HEK293 (cell line): Measurements from ENCODE around the gene MBOAT2.

Experiments
- CTCF ChIA-PET: fragments of 350-600 bp; formaldehyde crosslinking; extraction: SDS; loops from one replicate; lab custom pipeline; 2021; ENCODE audit warnings: antibody characterized with exemption; lab: Yijun Ruan, JAX
- POLR2A ChIA-PET: fragments of 300-600 bp; formaldehyde crosslinking; extraction: SDS; loops from one replicate; lab custom pipeline; 2020; ENCODE audit warnings: antibody characterized with exemption, inconsistent platforms; lab: Yijun Ruan, JAX
- H3K27ac ChIP-seq: fragments of 200-500 bp; sonication (Bioruptor generic); 2 replicates; pipeline ENCODE4 v1.5.1; 2014; ENCODE audit warnings: low read depth, low read length, control low read depth, inconsistent platforms; ENCODE audit errors: extremely low read depth
- H3K36me3 ChIP-seq, 2 experiments: fragments of 200-500 bp in 1 of 2; sonication (Bioruptor generic) in 1 of 2; 1 replicate in 1 of 2; 2 replicates in 1 of 2; pipeline ENCODE4 v1.5.1; 2014 to 2017; ENCODE audit warnings: inconsistent platforms in 2 of 2, low read length in 2 of 2; ENCODE audit not compliant: control insufficient read depth in 2 of 2, insufficient read depth in 1 of 2
- H3K4me1 ChIP-seq: fragments of 200-500 bp; sonication (Bioruptor generic); 2 replicates; pipeline ENCODE4 v1.5.1; 2014; ENCODE audit warnings: mild to moderate bottlenecking, low read length, inconsistent platforms; ENCODE audit not compliant: control insufficient read depth, insufficient read depth
- H3K4me3 ChIP-seq: 2 replicates; pipeline ENCODE4 v1.5.1; 2011; ENCODE audit warnings: low read depth, mild to moderate bottlenecking, control low read depth, low read length, moderate library complexity
- H3K9me3 ChIP-seq: fragments of 200-500 bp; sonication (Bioruptor generic); 2 replicates; pipeline ENCODE4 v1.5.1; 2014; ENCODE audit warnings: low read depth, low read length, inconsistent platforms; ENCODE audit not compliant: control insufficient read depth, insufficient read depth
- EGR2 ChIP-seq: fragments of 450-650 bp; formaldehyde crosslinking; IDR thresholded peaks from 2 replicates; pipeline ENCODE4 v1.5.1; 2016; ENCODE audit warnings: low read depth, missing biosample characterization, missing genetic modification characterization
- ELK4 ChIP-seq: IDR thresholded peaks from 2 replicates; pipeline ENCODE4 v1.6.1; 2011; ENCODE audit warnings: mild to moderate bottlenecking, low read depth, low read length, borderline replicate concordance
- HIC1 ChIP-seq: fragments of 450-650 bp; formaldehyde crosslinking; IDR thresholded peaks from 2 replicates; pipeline ENCODE4 v1.5.1; 2016; ENCODE audit warnings: missing biosample characterization, missing genetic modification characterization
- PBX3 ChIP-seq: sonication (generic); formaldehyde crosslinking; IDR thresholded peaks from 2 replicates; pipeline ENCODE4 v1.8.1; 2022; ENCODE audit warnings: mild to moderate bottlenecking, moderate library complexity, missing genetic modification reagents
- SETDB1 ChIP-seq: IDR thresholded peaks from one replicate; pipeline ENCODE4 v1.6.1; 2017; ENCODE audit warnings: mild to moderate bottlenecking, low read length, moderate library complexity, mixed read lengths; ENCODE audit not compliant: insufficient read length
- SP2 ChIP-seq: fragments of 450-650 bp; formaldehyde crosslinking; IDR thresholded peaks from 2 replicates; pipeline ENCODE4 v1.5.1; 2016; ENCODE audit warnings: missing biosample characterization, missing genetic modification characterization
- ZIC2 ChIP-seq: fragments of 450-650 bp; formaldehyde crosslinking; IDR thresholded peaks from 2 replicates; pipeline ENCODE4 v1.5.1; 2016; ENCODE audit warnings: missing biosample characterization, missing genetic modification characterization
- ZNF26 ChIP-seq: fragments of 450-650 bp; formaldehyde crosslinking; IDR thresholded peaks from 2 replicates; pipeline ENCODE4 v1.5.1; 2016; ENCODE audit warnings: missing biosample characterization, missing genetic modification characterization
- ZNF292 ChIP-seq: fragments of 450-650 bp; formaldehyde crosslinking; IDR thresholded peaks from 2 replicates; pipeline ENCODE4 v1.5.1; 2016; ENCODE audit warnings: low read depth, missing biosample characterization, missing genetic modification characterization, borderline replicate concordance
- ZNF398 ChIP-seq: fragments of 450-650 bp; formaldehyde crosslinking; IDR thresholded peaks from 2 replicates; pipeline ENCODE4 v1.5.1; 2017; ENCODE audit warnings: missing biosample characterization, missing genetic modification characterization
- ZNF521 ChIP-seq: fragments of 450-650 bp; formaldehyde crosslinking; IDR thresholded peaks from 2 replicates; pipeline ENCODE4 v1.5.1; 2017; ENCODE audit warnings: missing biosample characterization, mild to moderate bottlenecking, missing genetic modification characterization
- ZNF610 ChIP-seq: fragments of 450-650 bp; formaldehyde crosslinking; IDR thresholded peaks from 2 replicates; pipeline ENCODE4 v1.5.1; 2016; ENCODE audit warnings: missing biosample characterization, missing genetic modification characterization, borderline replicate concordance
- ZNF639 ChIP-seq: fragments of 450-650 bp; formaldehyde crosslinking; IDR thresholded peaks from 2 replicates; pipeline ENCODE4 v1.5.1; 2016; ENCODE audit warnings: missing biosample characterization, missing genetic modification characterization
- ZNF843 ChIP-seq: fragments of 450-650 bp; formaldehyde crosslinking; IDR thresholded peaks from 2 replicates; pipeline ENCODE4 v1.5.1; 2016; ENCODE audit warnings: missing biosample characterization, missing genetic modification characterization

Gene MBOAT2

GRCh38 chr2:8987410-8987809 lies 16.1 kb downstream of the MBOAT2 start (continued):
- TF ChIP-seq ZNF843 (tag by site-specific recombination) (no peak), ZNF26 (no peak), ZNF521 (no peak), SP2 (no peak), ZNF610 (tag by site-specific recombination) (no peak)

GRCh38 chr2:8986327-8986976 lies 17.0 kb downstream of the MBOAT2 start:
- CTCF ChIA-PET, result interaction anchor here (1.8 kb wide), 1 partner anchor 113 kb away, joined by 4 read pairs; no protein-coding TSS in a partner anchor
- POLR2A ChIA-PET, result interaction anchor here (0.6 kb wide), 1 partner anchor 1410 kb away, joined by 3 read pairs; no protein-coding TSS in a partner anchor
- H3K27ac ChIP-seq, result no peak overlapping the region

More at GRCh38 chr2:8986327-8986976, 17.0 kb downstream of the MBOAT2 start:
- H3K36me3 ChIP-seq, result no peaks in the 10 kb centered on the region
- TF ChIP-seq PBX3 (CRISPR knock-in tag) (no peak), HIC1 (tag by site-specific recombination) (no peak), ELK4 (no peak), ZNF398 (tag by site-specific recombination) (no peak), ZNF639 (no peak), ZIC2 (tag by site-specific recombination) (no peak), EGR2 (tag by site-specific recombination) (no peak), SETDB1 (no peak), ZNF292 (tag by site-specific recombination) (no peak)
- H3K4me3 ChIP-seq, result no peak overlapping the region
- H3K4me1 ChIP-seq, result peaks cover 4% of the 10 kb centered on the region; the same call in 1 of the 2 replicates
- H3K9me3 ChIP-seq, result no peaks in the 10 kb centered on the region
